Measurements from ENCODE around the gene MBD4.

DNA sequence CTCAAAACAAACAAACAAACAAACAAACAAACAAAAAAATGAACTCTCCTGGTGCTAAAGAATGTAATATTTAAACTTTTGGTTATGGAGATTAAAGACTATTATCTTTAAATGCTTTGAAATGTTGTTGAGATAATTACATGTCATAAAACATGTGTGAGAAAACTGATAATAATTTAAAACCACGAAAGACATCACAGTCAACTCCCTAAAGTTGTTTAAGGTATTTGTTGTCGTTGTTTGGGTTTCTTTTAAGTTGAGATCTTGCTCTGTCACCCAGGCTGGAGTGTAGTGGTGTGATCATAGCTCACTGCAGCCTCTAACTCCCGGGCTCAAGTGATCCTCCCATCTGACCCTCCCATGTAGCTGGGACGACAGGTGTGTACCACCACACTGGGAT, 23.3 kb downstream of the MBD4 start:
- TF ChIP-seq, protein P1, sequence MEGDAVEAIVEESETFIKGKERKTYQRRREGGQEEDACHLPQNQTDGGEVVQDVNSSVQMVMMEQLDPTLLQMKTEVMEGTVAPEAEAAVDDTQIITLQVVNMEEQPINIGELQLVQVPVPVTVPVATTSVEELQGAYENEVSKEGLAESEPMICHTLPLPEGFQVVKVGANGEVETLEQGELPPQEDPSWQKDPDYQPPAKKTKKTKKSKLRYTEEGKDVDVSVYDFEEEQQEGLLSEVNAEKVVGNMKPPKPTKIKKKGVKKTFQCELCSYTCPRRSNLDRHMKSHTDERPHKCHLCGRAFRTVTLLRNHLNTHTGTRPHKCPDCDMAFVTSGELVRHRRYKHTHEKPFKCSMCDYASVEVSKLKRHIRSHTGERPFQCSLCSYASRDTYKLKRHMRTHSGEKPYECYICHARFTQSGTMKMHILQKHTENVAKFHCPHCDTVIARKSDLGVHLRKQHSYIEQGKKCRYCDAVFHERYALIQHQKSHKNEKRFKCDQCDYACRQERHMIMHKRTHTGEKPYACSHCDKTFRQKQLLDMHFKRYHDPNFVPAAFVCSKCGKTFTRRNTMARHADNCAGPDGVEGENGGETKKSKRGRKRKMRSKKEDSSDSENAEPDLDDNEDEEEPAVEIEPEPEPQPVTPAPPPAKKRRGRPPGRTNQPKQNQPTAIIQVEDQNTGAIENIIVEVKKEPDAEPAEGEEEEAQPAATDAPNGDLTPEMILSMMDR (conservative IDR thresholded peaks at IDR 0.05) = no peak
- TF ChIP-seq ZFX (IDR thresholded peaks at IDR 0.05) = no peak

Data from C4-2B (cell line).